ENCODE results near the gene COL2A1.

DNA sequence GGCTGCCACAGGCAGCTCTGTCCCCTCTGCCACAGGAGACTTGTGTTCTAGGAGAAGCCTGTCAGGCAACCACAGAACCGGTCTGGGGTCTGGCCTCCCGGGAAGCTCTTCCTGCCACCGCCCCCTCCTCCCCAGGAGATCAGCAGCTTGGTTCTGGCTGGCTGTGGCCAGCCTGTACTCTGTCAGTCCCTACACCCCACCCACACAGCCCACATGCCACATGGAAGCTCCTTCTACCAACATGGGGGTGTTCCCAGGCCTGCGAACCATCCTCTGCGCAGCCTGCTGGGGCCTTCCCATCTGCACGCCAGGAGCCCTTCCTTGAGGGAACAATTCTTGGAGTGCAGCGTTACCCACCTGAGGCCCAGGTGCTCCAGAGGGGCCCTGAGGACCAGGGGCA lies 24.1 kb downstream of the COL2A1 start:
- TF ChIP-seq CTCF (IDR thresholded peaks at IDR 0.05; ENCODE audit: extremely low read depth in 1 of 2, insufficient read depth in 1 of 2, low read depth in 1 of 2, low read length in 2 of 2) = no peak
- TF ChIP-seq POLR2A (IDR thresholded peaks at IDR 0.05; ENCODE audit: low read depth, low read length) = no peak
- TF ChIP-seq EZH2 (IDR thresholded peaks at IDR 0.05; ENCODE audit: borderline replicate concordance, low read depth, low read length, severe bottlenecking) = no peak
- no peak for TF ChIP-seq POLR2AphosphoS5 (IDR thresholded peaks at IDR 0.05; ENCODE audit: insufficient read depth, low read depth, low read length)
- no peak for TF ChIP-seq MAX (IDR thresholded peaks at IDR 0.05; ENCODE audit: insufficient read depth, insufficient read length)
- no peak for TF ChIP-seq MYC (IDR thresholded peaks at IDR 0.05; ENCODE audit: low read depth, low read length)
- no peak for TF ChIP-seq JUN (IDR thresholded peaks at IDR 0.05; ENCODE audit: borderline replicate concordance, insufficient read depth, insufficient read length, low read depth)
- no peak for TF ChIP-seq FOS (IDR thresholded peaks at IDR 0.05; ENCODE audit: borderline replicate concordance, insufficient read depth, low read length)
- no peak for TF ChIP-seq GATA2 (IDR thresholded peaks at IDR 0.05; ENCODE audit: insufficient read depth, insufficient read length, low read depth, low read length)

All from endothelial cell of umbilical vein (primary cell).